CD4-positive, CD25-positive, alpha-beta regulatory T cell (primary cell): ENCODE measurements around the gene OGFR. TPM values are rescaled to one million over a fixed set of nuclear protein-coding genes. Genes with fewer than 3 reads are reported as not detected.

Experiments
- ATAC-seq, 2 donors: fragments of 150-1000 bp; cut with Tn5 transposase; one replicate each; pipeline ENCODE4 v1.10.0; 2021; ENCODE audit warnings: low read depth in 2 of 2, moderate number of reproducible peaks in 2 of 2, moderate library complexity in 1 of 2
- DNase-seq, 3 donors: peaks; one replicate each; pipeline versions ENCODE4 v3.0.0 to v3.0.0-alpha.2; 2012 to 2022; ENCODE audit warnings: mixed read lengths in 1 of 3
- H3K27ac ChIP-seq: one replicate; pipeline ENCODE4 v1.7.0; 2013; ENCODE audit warnings: mild to moderate bottlenecking, low read length; ENCODE audit not compliant: insufficient read depth, poor library complexity, severe bottlenecking
- H3K27me3 ChIP-seq: one replicate; pipeline ENCODE4 v1.7.0; 2013; ENCODE audit warnings: low read length; ENCODE audit not compliant: control insufficient read depth, insufficient read depth
- H3K36me3 ChIP-seq: one replicate; pipeline ENCODE4 v1.7.0; 2013; ENCODE audit warnings: mild to moderate bottlenecking, low read length, moderate library complexity; ENCODE audit not compliant: control insufficient read depth, insufficient read depth
- H3K4me1 ChIP-seq: 2 replicates; pipeline ENCODE4 v1.7.0; 2013; ENCODE audit warnings: mild to moderate bottlenecking, low read length; ENCODE audit not compliant: insufficient read depth, control insufficient read depth, poor library complexity, severe bottlenecking
- H3K4me3 ChIP-seq: one replicate; pipeline ENCODE4 v1.7.0; 2013; ENCODE audit warnings: low read depth, mild to moderate bottlenecking, low read length, moderate library complexity
- H3K9me3 ChIP-seq, 2 experiments: 1 replicate in 1 of 2; 2 replicates in 1 of 2; pipeline ENCODE4 v1.7.0; 2013; ENCODE audit warnings: low read length in 2 of 2, mild to moderate bottlenecking in 1 of 2, moderate library complexity in 1 of 2; ENCODE audit not compliant: control insufficient read depth in 2 of 2
- H3K27ac Mint-ChIP-seq, 3 donors: one replicate each; pipeline ENCODE4 v1.8.0; 2020 to 2022; ENCODE audit warnings: mild to moderate bottlenecking in 3 of 3, mixed read lengths in 3 of 3, moderate library complexity in 2 of 3
- H3K27me3 Mint-ChIP-seq: one replicate; pipeline ENCODE4 v1.8.0; 2022; ENCODE audit warnings: mild to moderate bottlenecking, mixed read lengths
- H3K36me3 Mint-ChIP-seq: one replicate; pipeline ENCODE4 v1.8.0; 2020; ENCODE audit warnings: mixed read lengths
- H3K4me1 Mint-ChIP-seq, 4 donors: one replicate each; pipeline ENCODE4 v1.8.0; 2020 to 2022; ENCODE audit warnings: mixed read lengths in 4 of 4, mild to moderate bottlenecking in 1 of 4
- H3K4me3 Mint-ChIP-seq, 4 donors: one replicate each; pipeline ENCODE4 v1.8.0; 2020 to 2022; ENCODE audit warnings: mild to moderate bottlenecking in 4 of 4, mixed read lengths in 4 of 4, moderate library complexity in 3 of 4
- H3K9me3 Mint-ChIP-seq, 7 donors: one replicate each; pipeline ENCODE4 v1.8.0; 2020 to 2022; ENCODE audit warnings: mixed read lengths in 7 of 7, mild to moderate bottlenecking in 3 of 7, moderate library complexity in 2 of 7
- polyA plus RNA-seq, 4 donors: library from polyadenylated mRNA; unstranded; fragments of 300-500 nt; fragmentation: Illumina TruSeq; gene quantifications; one replicate each; pipeline ENCODE4 v1.2.3, GENCODE V29; 2021
- total RNA-seq: library from RNA; stranded (reverse); gene quantifications from one replicate; pipeline ENCODE4 v1.2.3, GENCODE V29; 2022

Gene OGFR, protein sequence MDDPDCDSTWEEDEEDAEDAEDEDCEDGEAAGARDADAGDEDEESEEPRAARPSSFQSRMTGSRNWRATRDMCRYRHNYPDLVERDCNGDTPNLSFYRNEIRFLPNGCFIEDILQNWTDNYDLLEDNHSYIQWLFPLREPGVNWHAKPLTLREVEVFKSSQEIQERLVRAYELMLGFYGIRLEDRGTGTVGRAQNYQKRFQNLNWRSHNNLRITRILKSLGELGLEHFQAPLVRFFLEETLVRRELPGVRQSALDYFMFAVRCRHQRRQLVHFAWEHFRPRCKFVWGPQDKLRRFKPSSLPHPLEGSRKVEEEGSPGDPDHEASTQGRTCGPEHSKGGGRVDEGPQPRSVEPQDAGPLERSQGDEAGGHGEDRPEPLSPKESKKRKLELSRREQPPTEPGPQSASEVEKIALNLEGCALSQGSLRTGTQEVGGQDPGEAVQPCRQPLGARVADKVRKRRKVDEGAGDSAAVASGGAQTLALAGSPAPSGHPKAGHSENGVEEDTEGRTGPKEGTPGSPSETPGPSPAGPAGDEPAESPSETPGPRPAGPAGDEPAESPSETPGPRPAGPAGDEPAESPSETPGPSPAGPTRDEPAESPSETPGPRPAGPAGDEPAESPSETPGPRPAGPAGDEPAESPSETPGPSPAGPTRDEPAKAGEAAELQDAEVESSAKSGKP
- total RNA-seq (61.1 TPM), polyA plus RNA-seq (10 to 100 TPM; 41.5 to 46.9 (median 42.0) TPM)

DNA sequence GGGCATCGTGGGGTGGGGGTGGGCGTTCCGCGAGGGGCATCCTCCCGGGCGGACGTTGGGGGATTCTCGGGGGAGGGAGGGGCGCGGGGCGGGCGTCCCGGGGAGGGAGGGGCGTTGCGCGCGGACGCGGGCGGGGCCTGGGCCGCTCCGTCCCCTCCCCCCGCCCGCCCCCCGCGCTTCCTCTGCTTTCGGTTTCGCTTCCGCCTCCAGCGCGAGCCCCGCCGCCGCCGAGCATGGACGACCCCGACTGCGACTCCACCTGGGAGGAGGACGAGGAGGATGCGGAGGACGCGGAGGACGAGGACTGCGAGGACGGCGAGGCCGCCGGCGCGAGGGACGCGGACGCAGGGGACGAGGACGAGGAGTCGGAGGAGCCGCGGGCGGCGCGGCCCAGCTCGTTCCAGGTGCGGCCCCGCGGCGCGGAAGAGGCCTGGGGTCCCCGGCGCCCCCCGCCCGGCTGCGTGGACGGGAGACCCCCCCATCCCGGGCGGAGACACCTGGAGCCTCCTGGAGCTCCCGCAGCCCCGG is at the start of gene OGFR:
TSS of gene OGFR (plus strand) at position 209 of the 528 bp plus-strand sequence. CDS start at position 234, 25 bp downstream.
- H3K4me3 ChIP-seq = peak within 1 kb of the TSS; percentile 68
- H3K36me3 ChIP-seq = peaks cover 20% of the 10 kb centered on the region
- H3K9me3 Mint-ChIP-seq = no peaks in the 10 kb centered on the region
- peak within 1 kb of the TSS; percentile 90 to 97 (median 96) for H3K4me3 Mint-ChIP-seq
- H3K27me3 Mint-ChIP-seq = peaks cover 6% of the 10 kb centered on the region
- H3K27me3 ChIP-seq = no peaks in the 10 kb centered on the region
- peak; percentile 65 for ATAC-seq
- H3K4me1 Mint-ChIP-seq = peaks cover 0 to 39% (median 20%) of the 10 kb centered on the region in 4 donors
- peaks cover 38% of the 10 kb centered on the region for H3K4me1 ChIP-seq
- H3K36me3 Mint-ChIP-seq = peaks cover 13% of the 10 kb centered on the region
- DNase-seq = peak; percentile 71 to 79 (median 75)
- H3K9me3 ChIP-seq = no peaks in the 10 kb centered on the region
- H3K27ac Mint-ChIP-seq = peak within 1 kb of the TSS; percentile 95 to 96 (median 95)
- peak within 1 kb of the TSS; percentile 82 for H3K27ac ChIP-seq

DNA sequence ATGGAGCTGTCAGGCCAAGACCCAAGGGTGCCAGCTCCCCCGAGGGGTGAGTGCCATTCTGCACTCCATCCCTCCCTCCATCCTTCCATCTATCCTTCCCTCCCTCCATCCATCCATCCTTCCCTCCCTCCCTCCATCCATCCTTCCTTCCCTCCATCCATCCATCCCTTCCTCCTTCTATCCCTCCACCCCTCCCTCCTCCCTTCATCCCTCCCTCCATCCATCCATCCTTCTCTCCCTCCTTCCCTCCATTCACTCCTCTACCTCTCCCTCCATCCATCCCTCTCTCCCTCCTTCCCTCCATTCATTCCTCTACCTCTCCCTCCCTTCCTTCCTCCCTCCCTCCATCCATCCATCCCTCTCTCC is 49.7 kb upstream of the OGFR start:
- H3K27ac Mint-ChIP-seq = no peak overlapping the region
- H3K36me3 ChIP-seq = no peaks in the 10 kb centered on the region
- H3K9me3 Mint-ChIP-seq = no peaks in the 10 kb centered on the region
- peaks cover 11% of the 10 kb centered on the region for H3K27me3 Mint-ChIP-seq
- no peak overlapping the region for H3K4me3 ChIP-seq
- ATAC-seq (no peak), DNase-seq (no peak)
- no peaks in the 10 kb centered on the region for H3K27me3 ChIP-seq
- no peak overlapping the region for H3K4me3 Mint-ChIP-seq
- no peaks in the 10 kb centered on the region for H3K4me1 ChIP-seq
- no peaks in the 10 kb centered on the region for H3K9me3 ChIP-seq
- H3K27ac ChIP-seq = no peak overlapping the region
- H3K36me3 Mint-ChIP-seq = no peaks in the 10 kb centered on the region
- H3K4me1 Mint-ChIP-seq = peaks cover 0 to 7% (median under 1%) of the 10 kb centered on the region in 4 donors

DNA sequence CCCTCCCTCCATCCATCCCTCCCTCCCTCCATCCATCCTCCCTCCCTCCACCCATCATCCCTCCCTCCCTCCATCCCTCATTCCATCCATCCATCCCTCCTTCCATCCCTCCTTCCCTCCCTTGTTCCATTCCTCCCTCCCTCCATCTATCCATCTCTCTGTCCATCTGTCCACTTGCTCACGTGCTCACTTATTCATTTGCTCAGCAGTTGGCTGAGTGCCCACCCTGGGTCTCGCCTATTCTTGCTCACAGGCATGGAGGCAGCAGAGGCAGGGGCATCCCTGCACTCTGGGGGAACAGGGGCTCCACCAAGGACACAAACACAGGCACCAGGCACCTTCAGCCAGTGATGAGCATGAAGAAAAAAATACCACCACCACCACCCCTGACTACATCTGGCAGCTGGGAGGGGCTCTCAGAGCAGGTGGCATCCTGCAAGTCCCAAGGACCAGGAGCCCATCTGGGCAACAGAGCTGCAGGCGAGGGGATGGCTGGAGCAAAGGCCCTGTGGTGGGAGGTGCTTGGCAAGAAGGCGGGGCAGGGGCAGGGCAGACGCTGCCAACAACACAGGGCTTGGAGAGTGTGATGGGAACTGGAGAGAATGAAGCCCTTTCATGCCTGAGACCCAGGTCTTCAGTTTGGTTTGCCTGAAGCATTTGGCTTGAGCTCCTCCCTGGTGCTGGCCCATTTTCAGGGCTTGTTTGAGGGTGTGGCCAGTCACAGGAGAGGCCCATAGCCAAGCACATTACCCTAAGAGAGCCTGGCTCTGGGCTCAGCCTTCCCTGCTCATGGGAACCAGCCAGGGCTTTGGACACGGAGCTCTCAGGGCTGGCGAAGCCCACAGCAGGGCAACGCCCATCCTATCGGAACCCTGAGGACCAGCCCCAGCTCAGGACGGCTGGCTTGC is 48.6 kb upstream of the OGFR start:
- no peaks in the 10 kb centered on the region for H3K27me3 ChIP-seq
- no peak for ATAC-seq
- no peaks in the 10 kb centered on the region for H3K9me3 ChIP-seq
- peaks cover 0 to 7% (median under 1%) of the 10 kb centered on the region in 4 donors for H3K4me1 Mint-ChIP-seq
- H3K4me1 ChIP-seq = no peaks in the 10 kb centered on the region
- H3K4me3 ChIP-seq = no peak overlapping the region
- no peak overlapping the region for H3K27ac ChIP-seq
- DNase-seq = no peak
- H3K9me3 Mint-ChIP-seq = no peaks in the 10 kb centered on the region
- peaks cover 9% of the 10 kb centered on the region for H3K27me3 Mint-ChIP-seq
- no peaks in the 10 kb centered on the region for H3K36me3 Mint-ChIP-seq
- H3K27ac Mint-ChIP-seq = no peak overlapping the region
- no peaks in the 10 kb centered on the region for H3K36me3 ChIP-seq
- no peak overlapping the region for H3K4me3 Mint-ChIP-seq

DNA sequence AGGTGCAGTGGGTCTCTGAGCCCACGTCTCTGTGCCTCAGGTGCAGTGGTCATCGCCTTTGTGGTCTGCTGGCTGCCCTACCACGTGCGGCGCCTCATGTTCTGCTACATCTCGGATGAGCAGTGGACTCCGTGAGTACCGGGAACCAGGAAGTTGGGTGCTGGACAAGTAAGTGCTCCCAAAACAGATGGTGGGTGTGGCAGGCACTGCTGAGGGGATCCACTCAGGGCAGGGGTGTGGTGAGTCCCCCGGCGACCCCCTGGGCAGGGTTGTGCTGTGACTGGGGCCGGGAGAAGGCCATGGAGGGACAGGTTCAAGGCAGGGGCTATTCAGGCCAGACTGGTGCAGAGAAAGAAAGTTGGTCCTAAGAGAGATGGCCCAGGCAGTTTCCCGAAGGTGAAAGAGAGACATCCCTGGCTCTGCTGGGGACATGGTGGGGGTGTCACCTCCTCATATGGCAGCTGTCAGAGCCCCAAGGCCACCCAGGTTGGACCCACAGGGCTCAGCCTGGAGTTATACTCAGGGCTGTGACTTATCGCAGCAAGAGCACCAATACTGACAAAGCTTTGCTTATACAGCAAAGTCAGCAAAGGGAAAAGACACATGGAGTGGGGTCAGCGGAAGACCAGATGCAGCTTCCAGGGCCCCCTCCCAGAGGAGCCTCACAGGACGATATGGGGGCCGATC is 46.3 kb upstream of the OGFR start:
- Histone ChIP-seq H3K27ac (no peak overlapping the region), H3K9me3 (no peaks in the 10 kb centered on the region), H3K27me3 (no peaks in the 10 kb centered on the region), H3K4me3 (no peak overlapping the region), H3K36me3 (no peaks in the 10 kb centered on the region), H3K4me1 (no peaks in the 10 kb centered on the region)
- ATAC-seq (no peak), DNase-seq (no peak)
- no peaks in the 10 kb centered on the region for H3K9me3 Mint-ChIP-seq
- H3K36me3 Mint-ChIP-seq = no peaks in the 10 kb centered on the region
- peaks cover 6% of the 10 kb centered on the region for H3K27me3 Mint-ChIP-seq
- peaks cover 0 to 7% (median under 1%) of the 10 kb centered on the region in 4 donors for H3K4me1 Mint-ChIP-seq
- no peak overlapping the region for H3K27ac Mint-ChIP-seq
- no peak overlapping the region for H3K4me3 Mint-ChIP-seq

DNA sequence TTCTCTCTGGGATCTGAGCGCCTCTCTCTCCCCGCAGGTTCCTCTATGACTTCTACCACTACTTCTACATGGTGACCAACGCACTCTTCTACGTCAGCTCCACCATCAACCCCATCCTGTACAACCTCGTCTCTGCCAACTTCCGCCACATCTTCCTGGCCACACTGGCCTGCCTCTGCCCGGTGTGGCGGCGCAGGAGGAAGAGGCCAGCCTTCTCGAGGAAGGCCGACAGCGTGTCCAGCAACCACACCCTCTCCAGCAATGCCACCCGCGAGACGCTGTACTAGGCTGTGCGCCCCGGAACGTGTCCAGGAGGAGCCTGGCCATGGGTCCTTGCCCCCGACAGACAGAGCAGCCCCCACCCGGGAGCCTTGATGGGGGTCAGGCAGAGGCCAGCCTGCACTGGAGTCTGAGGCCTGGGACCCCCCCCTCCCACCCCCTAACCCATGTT is 44.6 kb upstream of the OGFR start:
- DNase-seq = no peak
- no peak overlapping the region for H3K27ac Mint-ChIP-seq
- no peaks in the 10 kb centered on the region for H3K27me3 ChIP-seq
- H3K36me3 Mint-ChIP-seq = no peaks in the 10 kb centered on the region
- H3K4me1 ChIP-seq = no peaks in the 10 kb centered on the region
- no peak overlapping the region for H3K4me3 Mint-ChIP-seq
- H3K4me1 Mint-ChIP-seq = peaks cover 0 to 7% (median under 1%) of the 10 kb centered on the region in 4 donors
- H3K9me3 Mint-ChIP-seq = no peaks in the 10 kb centered on the region
- no peaks in the 10 kb centered on the region for H3K9me3 ChIP-seq
- no peak overlapping the region for H3K27ac ChIP-seq
- H3K4me3 ChIP-seq = no peak overlapping the region
- peaks cover 6% of the 10 kb centered on the region for H3K27me3 Mint-ChIP-seq
- ATAC-seq = no peak
- H3K36me3 ChIP-seq = no peaks in the 10 kb centered on the region

DNA sequence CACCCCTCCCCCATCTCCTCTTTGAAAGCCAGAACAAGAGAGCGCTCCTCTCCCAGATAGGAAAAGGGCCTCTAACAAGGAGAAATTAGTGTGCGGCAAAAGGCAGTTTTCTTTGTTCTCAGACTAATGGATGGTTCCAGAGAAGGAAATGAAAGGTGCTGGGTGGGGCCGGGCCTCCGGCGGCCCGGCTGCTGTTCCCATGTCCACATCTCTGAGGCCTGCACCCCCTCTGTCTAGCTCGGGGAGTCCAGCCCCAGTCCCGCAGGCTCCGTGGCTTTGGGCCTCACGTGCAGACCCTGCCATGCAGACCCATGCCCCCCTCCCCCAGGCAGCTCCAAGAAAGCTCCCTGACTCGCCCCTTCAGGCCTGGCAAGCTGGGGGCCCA is 44.2 kb upstream of the OGFR start:
- H3K4me1 ChIP-seq = no peaks in the 10 kb centered on the region
- Mint-ChIP-seq H3K9me3 (no peaks in the 10 kb centered on the region), H3K36me3 (no peaks in the 10 kb centered on the region), H3K4me1 (peaks cover 0 to 7% (median under 1%) of the 10 kb centered on the region in 4 donors), H3K27me3 (peaks cover 6% of the 10 kb centered on the region), H3K27ac (no peak overlapping the region), H3K4me3 (no peak overlapping the region)
- H3K36me3 ChIP-seq = no peaks in the 10 kb centered on the region
- no peak overlapping the region for H3K27ac ChIP-seq
- no peaks in the 10 kb centered on the region for H3K27me3 ChIP-seq
- H3K4me3 ChIP-seq = no peak overlapping the region
- DNase-seq = no peak
- no peak for ATAC-seq
- H3K9me3 ChIP-seq = no peaks in the 10 kb centered on the region
